Activated CD4-positive, alpha-beta T cell treated with anti-CD3 and anti-CD28 coated beads, Interleukin-2, Interleukin-6, amounts not matched to agents 100 ng/mL and 50 ng/mL, durations not matched to agents 16 hours and 8 hours (primary cell): ENCODE measurements around the gene ACSF2.

Experiments used
- DNase-seq: peaks from one replicate; pipeline ENCODE4 v3.0.0-alpha.2; 2020

The ACSF2 gene

DNA sequence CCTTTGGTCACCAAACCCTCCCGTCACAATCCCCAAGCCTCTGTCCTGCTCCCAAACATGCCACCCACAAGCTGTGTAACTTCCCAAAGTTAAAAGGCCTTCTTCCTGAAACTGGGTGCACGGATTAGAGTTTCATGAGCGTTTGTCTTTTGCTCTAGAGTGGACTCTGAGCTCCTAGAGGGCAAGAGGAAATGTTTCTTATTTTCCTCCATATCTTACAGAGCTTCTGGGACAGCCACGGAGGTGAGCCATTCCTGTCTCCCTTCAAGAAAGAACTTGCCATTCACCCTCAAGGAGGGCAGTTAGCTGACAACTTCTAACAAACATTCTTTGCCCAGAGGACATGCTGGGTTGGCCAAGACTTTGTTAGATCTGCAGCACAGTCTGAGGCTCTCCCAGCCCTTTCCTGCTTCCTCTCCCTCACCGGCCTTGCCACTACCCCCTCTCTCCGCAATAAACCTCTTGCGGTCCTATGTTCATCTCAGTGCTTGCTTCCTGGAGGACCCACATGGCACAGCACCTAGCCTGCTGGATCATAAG lies 79.6 kb downstream of the ACSF2 start:
- no peak for DNase-seq

DNA sequence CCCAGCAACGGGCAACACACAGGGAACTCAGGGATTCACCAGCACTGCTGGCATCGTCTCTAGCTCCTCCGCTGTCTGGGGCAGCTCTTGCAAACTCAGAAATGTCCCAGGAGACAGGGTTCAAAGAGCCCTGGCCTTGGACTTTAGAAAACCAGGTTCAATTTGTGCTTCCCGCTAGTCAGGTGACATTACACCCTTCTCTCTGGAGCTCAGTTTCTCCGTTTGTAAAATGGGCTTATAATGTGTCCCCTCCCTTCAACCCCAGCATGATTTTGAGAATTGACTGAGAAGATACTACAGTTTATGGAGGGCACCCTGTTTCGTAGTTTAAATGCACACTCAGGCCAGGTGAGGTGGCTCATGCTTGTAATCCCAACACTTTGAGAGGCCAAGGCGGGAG lies 80.3 kb downstream of the ACSF2 start:
- DNase-seq: no peak

DNA sequence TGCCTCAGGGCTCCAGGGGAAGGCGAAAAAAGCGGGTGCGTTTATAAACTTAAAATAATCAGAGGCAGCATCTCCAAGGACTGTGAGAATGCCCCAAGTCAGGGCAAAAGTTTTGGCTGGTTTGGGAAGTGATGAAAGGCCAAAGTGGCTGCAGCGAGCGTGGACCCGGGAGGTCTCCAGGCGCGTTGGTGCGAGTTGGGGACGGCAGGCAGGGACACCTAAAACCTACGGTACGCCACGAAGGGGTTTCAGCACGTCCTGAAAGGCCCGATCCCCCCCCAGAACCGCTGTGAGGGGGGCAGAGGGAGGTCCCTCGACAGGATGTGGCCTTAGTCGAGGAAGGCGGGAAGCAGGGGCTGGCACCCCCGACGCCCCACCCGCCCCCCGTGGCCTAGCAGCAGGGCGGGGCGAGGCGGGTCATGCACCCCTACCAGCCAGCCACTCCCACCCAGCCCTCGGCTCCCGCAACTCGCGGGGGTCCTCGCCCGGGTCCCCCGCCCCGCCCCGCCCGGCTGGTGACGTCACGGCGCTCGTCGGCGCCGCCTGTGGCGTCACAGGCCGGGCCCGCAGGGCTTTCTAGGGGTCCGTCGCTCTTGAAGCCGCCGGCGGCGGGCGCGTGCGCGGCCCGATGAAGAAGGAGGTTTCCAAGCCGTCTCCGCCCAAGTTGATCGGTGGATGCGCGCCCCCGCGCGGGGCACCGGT lies 82.0 kb downstream of the ACSF2 start, which contains the start of gene MYCBPAP:
Gene MYCBPAP (plus strand): TSS at position 569 of the 702 bp plus-strand sequence. CDS start 236 bp downstream, outside the sequence.
- DNase-seq: peak; percentile 90

- no peak for DNase-seq
Observed at GRCh38 chr17:50508573-50509460, 82.8 kb downstream of the ACSF2 start.

DNA sequence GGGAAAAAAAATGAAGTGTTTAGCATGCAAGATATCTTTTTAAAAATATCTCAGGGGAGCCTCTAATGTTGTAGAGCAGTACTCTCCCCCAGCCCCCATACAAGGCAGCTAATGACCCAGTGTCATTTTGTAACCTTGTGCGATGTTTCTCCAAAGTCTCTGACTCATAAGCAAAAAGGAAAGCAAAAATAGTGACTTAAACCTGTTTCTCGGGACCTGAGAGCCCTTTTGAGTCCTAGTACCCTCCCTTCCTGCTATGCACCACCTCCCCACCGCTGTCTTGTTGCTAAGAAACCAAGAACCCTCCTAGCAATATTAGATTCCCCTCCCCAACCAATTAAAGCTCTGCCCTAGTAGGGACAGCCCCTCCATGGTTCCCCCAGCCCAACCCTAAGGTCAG lies 85.0 kb downstream of the ACSF2 start:
- DNase-seq: peak; percentile 89

- no peak for DNase-seq
Observed at GRCh38 chr17:50513495-50513894, 87.5 kb downstream of the ACSF2 start.

DNA sequence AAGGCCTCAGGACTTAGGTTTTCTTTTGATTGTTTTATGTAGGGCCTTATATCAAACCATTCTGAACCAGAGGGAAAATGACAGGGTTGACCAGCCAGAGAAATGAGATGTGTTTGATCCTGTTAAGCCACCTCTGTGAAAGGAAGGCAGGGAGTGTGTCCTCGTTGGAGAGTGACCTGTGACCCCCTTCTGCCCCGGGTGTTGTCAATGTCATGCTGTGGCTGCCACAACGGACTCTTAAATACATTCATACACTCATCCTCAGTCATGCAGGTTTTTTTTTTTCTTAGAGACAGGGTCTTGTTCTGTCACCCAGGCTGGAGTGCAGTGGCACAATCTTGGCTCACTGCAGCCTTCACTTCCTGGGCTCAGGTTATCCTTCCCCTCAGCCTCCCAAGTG lies 88.4 kb downstream of the ACSF2 start:
- DNase-seq: no peak

DNA sequence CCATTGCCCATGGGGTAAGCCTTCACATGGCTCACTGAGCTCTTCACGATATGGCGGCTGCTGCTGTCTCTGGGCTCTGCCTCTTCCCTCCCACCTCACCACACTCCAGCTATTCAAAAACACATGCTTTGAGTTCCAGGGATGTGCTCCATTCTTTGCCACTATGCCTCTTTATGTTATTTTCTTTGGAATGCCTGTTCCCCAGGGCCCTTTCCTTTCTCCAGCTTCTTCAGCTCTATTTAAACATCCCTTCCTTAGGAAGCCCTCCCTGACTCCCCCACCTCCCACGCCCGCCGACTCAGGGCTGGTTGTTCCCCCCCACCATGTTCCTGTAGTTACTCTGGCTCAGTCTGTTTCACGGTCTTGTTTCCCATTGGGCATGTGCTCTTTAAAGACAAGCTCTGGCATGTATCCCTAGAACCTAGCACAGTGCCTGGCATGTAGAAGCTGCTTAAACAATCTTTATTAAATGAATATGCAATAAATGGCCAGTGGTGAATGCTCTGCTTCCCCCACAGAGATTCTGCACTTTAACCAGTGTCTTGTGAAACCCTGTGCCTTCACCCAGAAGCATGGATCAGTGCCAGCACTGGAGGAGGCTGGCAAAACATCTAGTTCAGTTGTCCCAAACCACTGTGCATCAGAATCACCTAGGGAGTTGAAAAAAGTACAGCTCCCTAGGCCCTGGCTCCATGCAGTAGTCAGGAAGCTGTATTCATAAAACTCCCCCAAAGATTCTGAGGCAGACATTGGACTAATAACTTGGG lies 89.1 kb downstream of the ACSF2 start:
- DNase-seq: no peak

DNA sequence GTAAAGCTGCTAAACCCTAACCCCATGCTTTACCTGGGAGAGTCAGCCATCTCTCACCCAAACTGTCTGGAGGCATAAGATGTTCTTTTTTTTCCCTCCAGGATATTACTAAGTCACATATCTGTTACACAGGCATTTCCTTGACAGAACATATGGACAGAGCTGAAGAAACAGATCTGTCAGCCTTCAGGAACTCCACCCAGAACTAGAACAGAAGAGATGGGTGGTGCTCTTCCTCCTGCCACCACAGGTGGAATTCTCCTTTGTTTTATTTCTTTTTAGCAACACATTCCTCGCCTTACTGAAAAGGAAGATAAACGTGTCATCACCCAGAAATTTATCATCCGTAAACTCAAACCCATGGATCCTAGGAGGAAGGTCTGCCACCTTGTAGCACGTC lies 91.0 kb downstream of the ACSF2 start:
- DNase-seq: no peak

DNA sequence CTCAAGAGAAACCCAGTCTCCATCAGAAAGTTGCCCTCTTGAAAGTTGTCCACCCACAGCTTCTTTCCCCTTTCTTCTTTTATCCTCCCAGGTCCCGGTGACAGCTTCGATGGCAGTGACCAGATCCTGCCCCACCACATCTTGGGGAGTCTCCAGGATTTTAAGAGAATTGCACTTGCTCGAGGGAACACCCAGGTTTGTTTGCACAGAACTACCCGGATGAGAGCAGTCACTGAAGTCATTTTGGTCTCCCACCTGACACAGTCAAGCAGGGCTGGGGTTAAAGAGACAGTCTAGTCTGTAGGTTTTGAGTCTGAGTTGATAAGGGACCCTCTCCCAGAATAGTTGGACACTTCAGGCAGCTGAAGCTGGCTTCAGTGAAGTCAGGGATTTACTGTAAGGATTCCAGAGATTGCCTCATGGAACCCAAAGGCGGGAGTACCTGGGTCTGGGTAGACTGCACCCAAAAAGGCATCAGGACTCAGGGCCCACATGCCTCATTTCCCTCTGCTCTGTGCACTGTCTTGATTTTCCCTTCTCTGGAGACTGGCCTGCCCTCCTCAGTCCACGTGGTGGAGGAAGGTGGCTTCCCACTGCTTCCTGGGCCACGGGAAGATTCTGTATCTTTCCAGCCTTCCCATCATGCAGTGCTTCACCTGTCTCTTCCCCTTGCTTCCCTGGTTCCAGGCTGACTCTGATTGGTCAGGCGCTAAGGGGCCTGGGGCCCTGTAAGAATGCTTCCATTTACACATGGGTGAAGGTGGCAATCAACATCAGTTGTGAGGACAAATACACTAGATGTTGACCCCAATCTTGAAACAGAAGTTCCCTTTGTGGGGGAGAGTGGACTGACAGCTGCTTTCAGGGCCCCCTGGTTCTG lies 91.7 kb downstream of the ACSF2 start:
- no peak for DNase-seq

DNA sequence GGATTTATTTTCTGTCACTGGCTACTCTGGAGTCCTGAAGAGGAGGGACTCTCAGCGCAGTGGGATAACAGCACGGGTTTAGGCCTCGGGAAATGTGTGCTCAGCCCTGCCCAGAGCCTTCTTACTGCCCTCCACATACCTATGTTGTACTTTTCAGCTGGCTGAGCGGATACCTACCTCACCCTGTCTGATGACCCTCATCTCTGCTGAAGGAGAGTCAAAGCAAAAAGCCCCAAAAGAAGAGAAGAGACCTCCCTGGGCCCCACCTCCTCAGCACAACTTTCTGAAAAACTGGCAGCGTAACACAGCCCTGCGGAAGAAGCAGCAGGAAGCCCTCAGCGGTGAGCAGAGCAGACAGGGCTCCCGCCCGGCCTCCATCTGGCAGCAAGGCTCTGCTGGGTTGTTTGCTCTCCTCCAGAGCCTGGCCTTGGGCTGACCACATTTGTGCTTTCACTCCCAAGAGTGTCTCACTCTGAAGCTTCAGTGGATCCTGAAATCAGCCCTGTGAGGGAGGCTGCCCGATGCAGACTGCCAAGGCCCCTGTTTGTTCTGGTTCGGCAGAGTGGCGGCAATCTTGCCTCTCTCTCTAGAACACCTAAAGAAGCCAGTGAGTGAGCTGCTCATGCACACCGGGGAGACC lies 92.5 kb downstream of the ACSF2 start:
- no peak for DNase-seq

- DNase-seq: no peak
Observed at GRCh38 chr17:50519141-50519834, 93.3 kb downstream of the ACSF2 start.

DNA sequence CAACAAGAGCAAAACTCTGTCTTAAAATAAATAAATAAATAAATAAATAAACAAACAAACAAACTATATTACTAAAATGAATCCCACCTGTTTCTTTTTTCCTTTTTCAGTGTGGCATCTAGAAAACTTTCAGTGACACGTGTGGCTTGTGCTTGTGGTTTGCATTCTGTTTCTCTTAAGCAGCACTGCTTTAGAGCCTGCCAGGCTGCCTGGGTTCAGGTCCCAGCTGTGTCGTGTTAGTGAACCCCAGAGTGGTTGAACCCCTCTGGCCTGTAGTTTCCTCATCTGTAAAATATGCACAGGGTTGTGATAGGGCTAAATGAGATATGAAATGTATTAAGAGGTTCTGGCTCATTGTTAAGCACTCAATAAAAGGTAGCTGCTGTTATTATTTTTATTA lies 94.5 kb downstream of the ACSF2 start:
- DNase-seq: no peak

DNA sequence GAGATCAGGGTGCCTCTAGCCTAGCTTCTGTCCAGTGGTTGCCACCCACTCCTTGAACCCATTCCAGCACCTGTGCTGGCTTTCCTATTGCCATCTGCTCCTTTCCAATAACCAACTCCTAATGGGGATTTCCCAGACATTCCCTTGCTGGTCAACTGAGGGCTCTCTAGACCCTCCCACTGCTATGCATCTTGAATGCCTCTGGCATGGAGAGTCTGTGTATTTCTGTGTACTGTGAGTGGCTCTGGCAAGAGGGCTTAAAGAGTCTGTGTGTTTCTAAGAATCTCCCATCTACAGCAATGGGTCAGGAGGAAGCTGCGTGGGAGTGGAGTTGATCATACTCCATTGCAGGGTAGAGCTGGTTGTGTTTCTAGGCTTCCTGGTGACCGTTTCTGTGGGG lies 95.5 kb downstream of the ACSF2 start:
- DNase-seq: no peak

DNA sequence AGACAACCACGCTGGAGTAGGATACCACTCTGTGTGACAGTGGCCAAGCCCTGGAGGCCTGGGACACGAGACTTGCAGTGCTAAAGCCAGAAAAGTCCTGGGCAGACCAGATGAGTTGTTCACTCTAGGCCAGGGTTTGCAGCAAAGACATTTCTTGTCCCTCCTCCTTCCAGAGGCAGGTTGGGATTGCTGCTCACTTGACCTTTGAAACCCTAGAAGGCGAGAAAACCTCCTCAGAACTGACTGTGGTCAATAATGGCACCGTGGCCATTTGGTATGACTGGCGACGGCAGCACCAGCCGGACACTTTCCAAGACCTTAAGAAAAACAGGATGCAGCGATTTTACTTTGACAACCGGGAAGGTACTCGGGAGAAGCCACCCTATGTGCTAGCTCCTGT lies 96.7 kb downstream of the ACSF2 start:
- DNase-seq: no peak

DNA sequence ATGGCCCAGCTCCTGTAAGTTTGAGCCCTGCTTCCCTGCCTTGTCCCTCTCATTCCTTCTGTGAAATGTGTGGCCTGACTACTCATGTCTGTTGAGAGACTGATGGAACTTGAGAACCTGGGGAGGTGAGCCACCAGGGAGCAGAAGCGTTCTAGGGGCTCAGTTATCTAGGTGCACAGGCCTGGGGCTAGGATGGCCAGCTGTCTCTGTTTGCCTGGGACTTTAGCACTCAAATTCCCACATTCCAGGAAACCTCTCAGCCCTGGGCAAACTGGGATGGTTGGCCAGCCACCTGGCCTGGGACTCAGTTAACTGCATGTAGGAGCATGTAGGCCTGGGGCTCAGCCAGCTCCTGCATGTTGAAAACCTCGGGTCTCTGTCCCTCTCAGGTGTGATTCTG lies 97.2 kb downstream of the ACSF2 start:
- no peak for DNase-seq
